Measurements from ENCODE around the gene EPHA3.

GRCh38 chr3:89116476-89116875 is 9.1 kb downstream of the EPHA3 start:
- TF ChIP-seq ATF7 (IDR thresholded peaks at IDR 0.05; ENCODE audit: low read depth) (no peak), NFIC (IDR thresholded peaks at IDR 0.05; ENCODE audit: low read depth, low read length) (no peak), SREBF2 (IDR thresholded peaks at IDR 0.05; ENCODE audit: low read length) (no peak), POLR2A (IDR thresholded peaks at IDR 0.05; ENCODE audit: low read depth, low read length) (no peak), CTCF (IDR thresholded peaks at IDR 0.05 in 2 of 3, conservative IDR thresholded peaks at IDR 0.05 in 1 of 3; ENCODE audit: control insufficient read depth in 2 of 3, extremely low read depth in 1 of 3, insufficient read depth in 1 of 3, low read depth in 3 of 3, low read length in 3 of 3) (no peak), SRF (IDR thresholded peaks at IDR 0.05; ENCODE audit: low read depth in 2 of 2, low read length in 2 of 2) (no peak), FOXK2 (IDR thresholded peaks at IDR 0.05) (no peak), JUNB (IDR thresholded peaks at IDR 0.05) (no peak), CBX3 (IDR thresholded peaks at IDR 0.05; ENCODE audit: borderline replicate concordance, low read depth) (no peak), HSF1 (IDR thresholded peaks at IDR 0.05; ENCODE audit: low read depth, low read length) (no peak), RAD51 (IDR thresholded peaks at IDR 0.05) (no peak), RELA (IDR thresholded peaks at IDR 0.05; ENCODE audit: borderline replicate concordance, partially characterized antibody) (no peak), CBFB (IDR thresholded peaks at IDR 0.05; ENCODE audit: low read depth) (no peak), CREM (IDR thresholded peaks at IDR 0.05; ENCODE audit: low read depth) (no peak)

All from GM12878 (cell line).